OCI-LY1 (cell line): ENCODE measurements around the gene CLEC5A.
A peak's percentile ranks its signal among the peaks of the same experiment; 100 is the strongest.

Experiments
- H2AFZ ChIP-seq: fragments of 200-600 bp; sonication (generic), shearing (Covaris generic); 2 replicates; pipeline ENCODE4 v1.6.0; 2014; ENCODE audit warnings: antibody characterized with exemption, mild to moderate bottlenecking, low read length
- H3F3A ChIP-seq: fragments of 200-600 bp; sonication (generic), shearing (Covaris generic); 2 replicates; pipeline ENCODE4 v1.6.0; 2014; ENCODE audit warnings: mild to moderate bottlenecking, antibody characterized with exemption, low read length, moderate library complexity; ENCODE audit not compliant: insufficient read depth
- H3K27ac ChIP-seq: fragments of 200-600 bp; sonication (generic); 2 replicates; pipeline ENCODE4 v1.5.1; 2014; ENCODE audit warnings: low read length, mixed run types, mild to moderate bottlenecking, low read depth; ENCODE audit not compliant: poor library complexity, severe bottlenecking
- H3K27me3 ChIP-seq: fragments of 200-600 bp; sonication (generic); 2 replicates; pipeline ENCODE4 v1.6.0; 2014; ENCODE audit warnings: antibody characterized with exemption, mild to moderate bottlenecking, low read length, moderate library complexity; ENCODE audit not compliant: insufficient read depth
- H3K36me3 ChIP-seq: fragments of 200-600 bp; sonication (generic); 2 replicates; pipeline ENCODE4 v1.6.1; 2014; ENCODE audit warnings: mild to moderate bottlenecking, antibody characterized with exemption, low read length, moderate library complexity, mixed read lengths; ENCODE audit not compliant: insufficient read depth
- H3K4me1 ChIP-seq: fragments of 200-600 bp; sonication (generic); 2 replicates; pipeline ENCODE4 v1.5.1; 2014; ENCODE audit warnings: mild to moderate bottlenecking, low read length, moderate library complexity; ENCODE audit not compliant: insufficient read depth, severe bottlenecking
- H3K4me2 ChIP-seq: fragments of 200-600 bp; sonication (generic), shearing (Covaris generic); 2 replicates; pipeline ENCODE4 v1.6.1; 2014; ENCODE audit warnings: low read length
- H3K4me3 ChIP-seq: fragments of 200-600 bp; sonication (generic); 2 replicates; pipeline ENCODE4 v1.5.1; 2014; ENCODE audit warnings: low read length, low read depth, mild to moderate bottlenecking, mixed read lengths; ENCODE audit not compliant: poor library complexity, severe bottlenecking
- H3K79me2 ChIP-seq: fragments of 200-600 bp; shearing (Covaris generic); 2 replicates; pipeline ENCODE4 v1.6.1; 2016; ENCODE audit warnings: mixed run types, low read length, mixed read lengths; ENCODE audit not compliant: insufficient read depth
- H3K9ac ChIP-seq: fragments of 200-600 bp; sonication (generic), shearing (Covaris generic); 2 replicates; pipeline ENCODE4 v1.6.1; 2014; ENCODE audit warnings: mild to moderate bottlenecking, low read length, mixed read lengths
- H3K9me2 ChIP-seq: fragments of 200-600 bp; sonication (generic), shearing (Covaris generic); 2 replicates; pipeline ENCODE4 v1.6.1; 2014; ENCODE audit warnings: low read depth, mild to moderate bottlenecking, low read length, mixed read lengths
- H3K9me3 ChIP-seq: fragments of 200-600 bp; shearing (Covaris generic); 2 replicates; pipeline ENCODE4 v1.6.1; 2014; ENCODE audit warnings: low read length, mixed read lengths
- H4K20me1 ChIP-seq: fragments of 200-600 bp; sonication (generic), shearing (Covaris generic); 2 replicates; pipeline ENCODE4 v1.6.0; 2016; ENCODE audit warnings: mild to moderate bottlenecking, low read length; ENCODE audit not compliant: insufficient read depth
- EZH2 ChIP-seq: fragments of 200-600 bp; sonication (generic), shearing (Covaris generic); IDR thresholded peaks from 2 replicates; pipeline ENCODE4 v1.8.0; 2017; ENCODE audit warnings: borderline replicate concordance, mixed run types, mild to moderate bottlenecking, antibody characterized with exemption, low read length, moderate library complexity, mixed read lengths
- TF ChIP-seq, protein P1 (sequence below): fragments of 200-600 bp; sonication (generic), shearing (Covaris generic); IDR thresholded peaks from 2 replicates; pipeline ENCODE4 v1.5.1; 2017; ENCODE audit warnings: mild to moderate bottlenecking, antibody characterized with exemption, low read length, moderate library complexity, mixed read lengths

The CLEC5A gene

DNA sequence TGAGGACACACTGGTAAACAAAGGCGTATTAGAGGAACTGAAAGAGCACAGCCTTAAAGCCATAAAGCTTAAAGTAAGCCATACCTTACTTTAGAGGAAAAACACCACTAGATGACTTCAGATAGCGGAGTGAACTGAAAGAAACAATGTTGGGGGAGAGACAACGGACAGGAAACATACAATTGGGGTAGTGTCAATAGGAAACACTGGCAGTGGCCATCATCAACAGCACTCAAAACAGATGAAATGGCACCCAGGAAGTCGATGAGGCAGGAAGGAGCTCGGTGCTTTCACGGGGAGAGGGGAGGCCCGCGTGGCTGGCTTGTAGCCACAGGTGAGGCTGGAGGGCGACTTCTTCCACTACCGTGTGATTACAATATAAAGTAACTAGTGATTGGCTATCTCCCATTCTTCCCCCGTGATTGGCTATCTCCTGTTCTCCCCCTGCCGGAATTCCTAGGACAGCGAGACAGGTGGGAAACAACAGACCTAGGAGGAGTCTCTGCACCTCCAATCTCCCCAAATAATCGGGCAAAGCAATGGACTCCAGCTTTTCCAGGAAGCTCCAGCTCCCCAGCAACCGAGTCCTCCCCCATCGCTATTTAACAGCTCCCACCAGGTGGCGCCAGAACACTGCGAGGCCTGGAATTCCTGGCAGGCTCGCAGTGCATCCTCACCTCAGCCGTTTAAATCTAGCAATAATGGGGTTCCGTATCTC lies 29.2 kb upstream of the CLEC5A start:
- H3K9me3 ChIP-seq, result no peaks in the 10 kb centered on the region
- H3K4me3 ChIP-seq, result peak overlapping the region; percentile 32
- no peak overlapping the region for H3K27ac ChIP-seq

GRCh38 chr7:141974831-141975230 lies 28.1 kb upstream of the CLEC5A start:
- Histone ChIP-seq H3K27me3 (no peaks in the 10 kb centered on the region), H3K4me1 (peaks cover 7% of the 10 kb centered on the region), H3K27ac (no peak overlapping the region), H3K9me2 (no peaks in the 10 kb centered on the region), H4K20me1 (no peaks in the 10 kb centered on the region), H3K4me2 (no peak overlapping the region), H3K9me3 (no peaks in the 10 kb centered on the region), H3K79me2 (no peaks in the 10 kb centered on the region), H3K9ac (no peak overlapping the region), H3F3A (no peaks in the 10 kb centered on the region), H3K36me3 (no peaks in the 10 kb centered on the region), H2AFZ (no peak overlapping the region), H3K4me3 (no peak overlapping the region)
- no peak for TF ChIP-seq EZH2
- TF ChIP-seq, protein P1, sequence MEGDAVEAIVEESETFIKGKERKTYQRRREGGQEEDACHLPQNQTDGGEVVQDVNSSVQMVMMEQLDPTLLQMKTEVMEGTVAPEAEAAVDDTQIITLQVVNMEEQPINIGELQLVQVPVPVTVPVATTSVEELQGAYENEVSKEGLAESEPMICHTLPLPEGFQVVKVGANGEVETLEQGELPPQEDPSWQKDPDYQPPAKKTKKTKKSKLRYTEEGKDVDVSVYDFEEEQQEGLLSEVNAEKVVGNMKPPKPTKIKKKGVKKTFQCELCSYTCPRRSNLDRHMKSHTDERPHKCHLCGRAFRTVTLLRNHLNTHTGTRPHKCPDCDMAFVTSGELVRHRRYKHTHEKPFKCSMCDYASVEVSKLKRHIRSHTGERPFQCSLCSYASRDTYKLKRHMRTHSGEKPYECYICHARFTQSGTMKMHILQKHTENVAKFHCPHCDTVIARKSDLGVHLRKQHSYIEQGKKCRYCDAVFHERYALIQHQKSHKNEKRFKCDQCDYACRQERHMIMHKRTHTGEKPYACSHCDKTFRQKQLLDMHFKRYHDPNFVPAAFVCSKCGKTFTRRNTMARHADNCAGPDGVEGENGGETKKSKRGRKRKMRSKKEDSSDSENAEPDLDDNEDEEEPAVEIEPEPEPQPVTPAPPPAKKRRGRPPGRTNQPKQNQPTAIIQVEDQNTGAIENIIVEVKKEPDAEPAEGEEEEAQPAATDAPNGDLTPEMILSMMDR, result peak; percentile 51; the same call in 1 of the 2 replicates

More for the DNA sequence above, 29.2 kb upstream of the CLEC5A start:
- no peak overlapping the region for H3K9ac ChIP-seq
- no peaks in the 10 kb centered on the region for H3F3A ChIP-seq
- H3K36me3 ChIP-seq, result no peaks in the 10 kb centered on the region
- no peaks in the 10 kb centered on the region for H3K9me2 ChIP-seq
- no peaks in the 10 kb centered on the region for H3K79me2 ChIP-seq
- no peak overlapping the region for H2AFZ ChIP-seq
- H4K20me1 ChIP-seq, result no peaks in the 10 kb centered on the region
- peaks cover 7% of the 10 kb centered on the region for H3K4me1 ChIP-seq
- TF ChIP-seq, protein P1, result peak; percentile 99
- TF ChIP-seq EZH2, result no peak
- no peaks in the 10 kb centered on the region for H3K27me3 ChIP-seq
- H3K4me2 ChIP-seq, result peak overlapping the region; percentile 43

DNA sequence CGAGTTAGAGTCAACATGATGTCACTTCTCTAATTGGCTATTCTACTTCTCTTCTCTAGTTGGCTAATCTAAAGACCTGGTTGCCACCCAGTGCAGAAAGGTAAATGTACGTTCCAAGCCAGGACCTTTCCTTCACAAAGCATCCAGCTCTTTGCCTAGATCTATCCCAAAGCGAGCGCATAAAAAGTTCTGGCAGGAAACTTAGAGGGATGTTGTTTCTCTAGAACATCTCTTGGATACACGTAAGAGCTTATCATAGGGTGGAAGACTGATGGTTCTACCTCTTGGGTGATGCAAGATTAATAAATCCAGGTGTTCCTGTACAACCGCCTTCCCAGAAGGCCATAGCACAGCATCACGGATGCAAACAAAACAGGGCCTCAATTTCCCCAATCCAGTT lies 26.9 kb upstream of the CLEC5A start, which contains the start of gene TAS2R38:
TAS2R38 (minus strand) TSS at position 101 of the 400 bp plus-strand sequence; CDS start at position 17, 84 bp downstream.
- Histone ChIP-seq H4K20me1 (no peaks in the 10 kb centered on the region), H3K4me1 (peaks cover 7% of the 10 kb centered on the region), H2AFZ (no peak within 1 kb of the TSS), H3K9me2 (no peaks in the 10 kb centered on the region), H3K36me3 (no peaks in the 10 kb centered on the region), H3F3A (no peaks in the 10 kb centered on the region), H3K27me3 (no peaks in the 10 kb centered on the region), H3K79me2 (no peaks in the 10 kb centered on the region), H3K9me3 (no peaks in the 10 kb centered on the region), H3K9ac (no peak within 1 kb of the TSS), H3K4me2 (no peak within 1 kb of the TSS), H3K27ac (no peak within 1 kb of the TSS), H3K4me3 (no peak within 1 kb of the TSS)
- TF ChIP-seq, protein P1, result no peak
- TF ChIP-seq EZH2, result no peak
